PFSK-1 (cell line): ENCODE measurements around the gene PPIC.

ENCODE experiments used
- FOXP2 ChIP-seq: optimal IDR thresholded peaks from 2 replicates; pipeline ENCODE3; 2011; ENCODE audit warnings: borderline replicate concordance, control low read depth, inconsistent platforms; ENCODE audit not compliant: insufficient read depth; ENCODE audit errors: extremely low read length, extremely low read depth
- POLR2AphosphoS5 ChIP-seq: IDR thresholded peaks from 2 replicates; pipeline ENCODE4 v1.6.1; 2012; ENCODE audit warnings: low read depth, mild to moderate bottlenecking, control low read depth, low read length, moderate library complexity
- REST ChIP-seq, 2 experiments: IDR thresholded peaks; 2 replicates each; pipeline versions ENCODE4 v1.6.1 to v1.8.0; 2011 to 2012; ENCODE audit warnings: low read depth in 2 of 2, low read length in 2 of 2, control low read depth in 1 of 2, inconsistent platforms in 1 of 2, mild to moderate bottlenecking in 1 of 2, moderate library complexity in 1 of 2; ENCODE audit not compliant: insufficient read depth in 1 of 2
- SIN3A ChIP-seq: IDR thresholded peaks from 2 replicates; pipeline ENCODE4 v1.6.1; 2012; ENCODE audit warnings: mild to moderate bottlenecking, low read length, moderate library complexity, borderline replicate concordance; ENCODE audit not compliant: insufficient read depth
- TAF1 ChIP-seq: IDR thresholded peaks from 2 replicates; pipeline ENCODE4 v1.6.1; 2012; ENCODE audit warnings: low read length, control low read depth, borderline replicate concordance; ENCODE audit not compliant: insufficient read depth

GRCh38 chr5:123047706-123048105, 11.2 kb upstream of the PPIC start:
- TF ChIP-seq REST (IDR thresholded peaks at IDR 0.05; ENCODE audit: insufficient read depth in 1 of 2, low read depth in 2 of 2, low read length in 2 of 2) (no peak), POLR2AphosphoS5 (no peak), SIN3A (no peak), FOXP2 (no peak), TAF1 (no peak)
